ACHN (cell line): ENCODE data around the gene IQSEC2.

Experiments used
- DNase-seq: peaks from one replicate; pipeline ENCODE4 v3.0.0-alpha.2; 2015
- in situ Hi-C: cut with HindIII; loops from 2 replicates; pipeline ENCODE4 v1.10.0; 2017; ENCODE audit warnings: low sequenced_read_pairs, low pct_ligation_motif_present, low pct_unique_long_range_greater_than_20kb

The IQSEC2 gene

DNA sequence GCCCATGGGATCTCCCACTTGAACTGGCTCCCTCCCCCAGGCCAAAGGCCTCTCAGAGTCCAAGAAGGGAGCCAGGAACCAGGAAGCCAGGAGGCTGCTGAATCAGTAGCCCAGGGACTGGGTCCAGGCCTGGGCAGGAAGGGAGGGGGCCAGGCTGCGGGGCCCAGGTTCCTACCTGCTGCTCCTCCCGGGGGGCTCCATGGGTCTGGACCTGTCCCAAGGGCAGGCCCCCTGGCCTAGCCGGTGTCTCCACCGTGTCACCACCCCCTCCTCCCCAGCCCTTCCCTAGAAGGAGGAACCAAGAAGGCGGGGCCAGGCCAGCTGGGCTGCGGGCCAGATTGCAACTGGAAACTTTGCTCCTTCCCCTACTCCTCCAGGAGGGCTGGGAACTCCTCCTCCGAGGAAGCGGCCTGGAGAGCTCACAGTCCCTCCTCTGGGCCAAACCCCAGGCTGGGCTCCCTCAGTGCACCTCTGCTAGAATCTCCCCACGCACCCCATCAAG is at the start of gene IQSEC2:
IQSEC2 (minus strand) TSS at position 264 of the 502 bp plus-strand sequence.
- in situ Hi-C loops = no loop called here
- peak; percentile 73 for DNase-seq

DNA sequence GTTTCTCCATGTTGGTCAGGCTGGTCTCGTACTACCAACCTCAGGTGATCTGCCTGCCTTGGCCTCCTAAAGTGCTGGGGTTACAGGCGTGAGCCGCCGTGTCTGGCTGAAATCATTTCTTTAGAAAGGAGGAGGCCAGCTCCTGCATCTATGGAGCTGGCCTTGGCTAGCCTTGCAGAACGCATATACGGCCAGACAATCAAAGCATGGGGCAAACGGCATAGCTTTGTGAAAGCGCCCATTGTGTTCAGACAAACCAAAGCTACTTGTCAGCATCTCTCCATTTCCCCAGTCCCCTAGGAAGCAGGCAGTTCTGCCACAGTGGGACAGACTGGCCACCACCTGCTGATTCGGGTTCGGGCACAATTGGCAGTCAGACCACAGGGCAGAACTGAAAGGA is 48.9 kb upstream of the IQSEC2 start:
- DNase-seq = no peak
- in situ Hi-C loops = no loop called here

DNA sequence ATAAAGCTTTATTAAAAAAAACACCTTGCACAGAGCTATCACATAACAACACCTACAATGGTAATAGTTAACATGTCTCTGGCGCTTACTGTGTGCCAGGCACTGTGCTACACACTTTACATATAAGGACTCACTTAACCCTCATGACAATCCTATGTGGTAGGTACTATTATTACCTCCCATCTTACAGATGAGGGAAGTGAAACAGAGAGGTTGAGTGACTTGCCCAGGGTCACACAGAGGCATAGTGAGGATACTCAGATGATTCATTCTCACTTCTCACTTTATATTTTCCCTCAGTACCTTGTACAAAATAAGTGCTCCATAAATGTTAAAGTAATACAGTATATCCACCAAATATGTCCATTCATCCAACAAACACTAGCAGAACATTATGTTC is 43.4 kb upstream of the IQSEC2 start:
- in situ Hi-C loops = no loop called here

DNA sequence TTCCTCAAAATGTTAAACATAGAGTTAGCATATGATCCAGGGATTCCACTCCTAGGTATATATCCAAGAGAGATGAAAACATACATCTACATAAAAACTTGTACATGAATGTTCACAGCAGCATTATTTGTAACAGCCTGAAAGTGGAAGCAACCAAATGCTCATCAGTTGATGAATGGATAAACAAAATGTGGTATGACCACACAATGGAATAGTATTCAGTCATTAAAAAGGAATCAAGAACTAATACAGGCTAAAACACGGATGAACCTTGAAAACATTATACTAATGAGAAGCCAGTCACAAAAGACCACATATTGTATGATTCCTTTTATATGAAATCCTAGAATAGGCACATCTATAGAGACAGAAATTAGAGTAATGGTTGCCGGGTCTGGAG is 42.7 kb upstream of the IQSEC2 start:
- in situ Hi-C loops = no loop called here
- no peak for DNase-seq

More for the DNA sequence above, 43.4 kb upstream of the IQSEC2 start:
- no peak for DNase-seq

DNA sequence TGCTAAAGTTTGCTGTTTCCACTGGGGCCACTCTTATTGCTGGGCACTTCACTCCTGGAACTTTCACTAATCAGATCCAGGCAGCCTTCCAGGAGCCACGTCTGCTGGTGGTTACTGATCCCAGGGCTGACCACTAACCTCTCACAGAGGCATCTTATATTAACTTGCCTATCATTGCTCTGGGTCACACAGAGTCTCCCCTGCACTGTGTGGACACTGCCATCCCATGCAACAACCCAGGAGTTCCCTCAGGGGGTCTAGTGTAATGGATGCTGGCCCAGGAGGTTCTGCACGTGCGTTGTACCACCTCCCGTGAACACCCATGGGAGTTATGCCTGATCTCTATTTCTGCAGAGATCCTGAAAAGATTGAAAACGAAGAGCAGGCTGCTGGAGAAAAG is 41.8 kb upstream of the IQSEC2 start:
- DNase-seq = no peak
- in situ Hi-C loops = no loop called here

DNA sequence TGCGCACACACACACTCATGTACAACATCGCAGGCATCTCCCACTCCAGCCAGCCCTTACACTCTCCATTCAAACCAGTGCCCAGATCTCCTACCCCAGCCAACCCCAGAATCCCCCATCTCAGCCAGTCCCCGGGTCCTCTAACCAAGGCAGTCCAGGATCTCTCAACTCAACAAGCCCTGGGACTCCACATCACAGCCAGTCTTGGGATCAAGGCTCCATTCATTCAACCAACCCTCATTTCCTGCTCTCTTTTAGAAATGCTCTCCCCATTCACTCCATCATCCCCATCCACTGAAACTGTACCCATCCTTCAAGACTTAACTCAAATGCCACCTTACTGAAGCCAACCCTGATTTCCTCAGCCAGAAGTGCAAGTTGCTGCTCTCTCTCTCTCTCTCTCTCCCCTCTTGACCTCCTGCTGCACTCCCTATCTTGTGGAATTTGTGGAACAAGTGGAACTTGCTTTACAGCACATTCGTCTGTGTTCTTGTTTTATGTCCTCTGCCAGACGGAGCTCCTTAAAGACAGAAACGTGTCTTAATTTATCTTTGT is 40.6 kb upstream of the IQSEC2 start:
- no peak for DNase-seq
- in situ Hi-C loops = no loop called here

DNA sequence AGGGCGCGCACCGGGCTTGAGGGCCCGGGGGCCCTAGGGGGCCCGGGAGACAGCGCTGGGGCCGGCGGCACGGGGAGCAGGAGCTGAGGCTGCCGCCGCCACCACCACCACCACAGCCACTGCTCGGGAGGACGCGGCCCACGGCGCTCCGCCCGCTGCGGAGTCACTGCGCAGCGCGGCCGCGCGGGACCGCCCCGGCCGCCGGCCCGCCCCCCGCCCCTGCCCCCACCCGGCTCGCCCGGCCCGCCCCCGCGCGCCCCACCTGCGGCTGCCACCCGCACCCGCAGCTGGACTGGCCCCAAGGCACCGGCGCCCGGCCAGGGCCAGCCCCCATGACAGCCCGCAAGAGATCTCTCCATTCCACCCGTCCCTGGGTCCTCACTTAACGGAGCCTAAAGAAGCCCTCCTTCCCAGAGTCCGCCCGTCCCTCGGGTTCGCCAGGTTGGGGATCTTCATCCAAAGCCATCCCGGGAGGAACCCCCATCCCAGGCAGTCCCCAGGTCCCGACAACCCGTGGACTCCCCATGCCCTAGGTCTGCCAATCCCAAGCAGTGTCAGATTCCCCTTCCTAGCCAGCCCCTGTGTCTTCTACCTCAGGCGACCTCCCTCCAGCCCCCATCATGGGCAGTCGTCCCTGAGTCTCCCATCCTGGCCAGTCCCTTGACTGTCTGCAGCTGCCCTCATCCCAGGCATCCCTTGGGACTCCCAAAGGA is 40.0 kb upstream of the IQSEC2 start:
- DNase-seq = no peak
- in situ Hi-C loops = no loop called here

DNA sequence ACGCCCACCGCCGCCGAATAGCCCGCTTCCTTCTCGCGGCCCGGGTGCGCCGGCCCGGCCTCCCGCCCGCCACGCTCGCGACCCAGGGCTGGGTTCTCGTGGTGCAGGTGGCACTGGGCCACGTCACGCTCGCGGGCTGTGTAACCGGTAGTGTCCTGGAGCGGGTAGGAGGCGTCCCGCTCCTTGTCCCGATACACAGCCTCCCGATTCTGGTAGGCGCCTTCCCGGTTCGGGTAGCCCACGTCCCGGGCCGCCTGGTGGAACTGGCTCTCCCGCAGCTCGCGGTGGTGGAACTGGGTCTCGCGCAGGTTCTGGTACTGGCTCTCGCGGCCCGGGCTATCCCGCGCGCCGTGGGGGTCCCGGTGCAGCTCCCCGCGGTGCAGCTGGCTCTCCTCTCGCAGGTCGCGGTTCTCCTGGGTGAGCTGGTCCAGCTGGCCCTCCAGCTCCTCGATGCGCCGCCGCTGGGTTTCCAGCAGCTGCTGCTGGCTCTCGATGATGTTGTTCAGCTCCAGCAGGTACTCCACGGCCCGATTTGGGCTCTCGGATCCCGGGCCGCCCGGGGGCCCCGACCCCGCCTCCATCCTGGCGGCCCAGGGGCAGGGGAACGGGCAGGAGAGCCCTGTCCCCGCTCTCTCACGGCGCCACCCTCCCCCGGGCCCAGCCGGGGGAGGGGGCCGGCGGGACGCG is 39.3 kb upstream of the IQSEC2 start:
- in situ Hi-C loops = no loop called here
- no peak for DNase-seq

DNA sequence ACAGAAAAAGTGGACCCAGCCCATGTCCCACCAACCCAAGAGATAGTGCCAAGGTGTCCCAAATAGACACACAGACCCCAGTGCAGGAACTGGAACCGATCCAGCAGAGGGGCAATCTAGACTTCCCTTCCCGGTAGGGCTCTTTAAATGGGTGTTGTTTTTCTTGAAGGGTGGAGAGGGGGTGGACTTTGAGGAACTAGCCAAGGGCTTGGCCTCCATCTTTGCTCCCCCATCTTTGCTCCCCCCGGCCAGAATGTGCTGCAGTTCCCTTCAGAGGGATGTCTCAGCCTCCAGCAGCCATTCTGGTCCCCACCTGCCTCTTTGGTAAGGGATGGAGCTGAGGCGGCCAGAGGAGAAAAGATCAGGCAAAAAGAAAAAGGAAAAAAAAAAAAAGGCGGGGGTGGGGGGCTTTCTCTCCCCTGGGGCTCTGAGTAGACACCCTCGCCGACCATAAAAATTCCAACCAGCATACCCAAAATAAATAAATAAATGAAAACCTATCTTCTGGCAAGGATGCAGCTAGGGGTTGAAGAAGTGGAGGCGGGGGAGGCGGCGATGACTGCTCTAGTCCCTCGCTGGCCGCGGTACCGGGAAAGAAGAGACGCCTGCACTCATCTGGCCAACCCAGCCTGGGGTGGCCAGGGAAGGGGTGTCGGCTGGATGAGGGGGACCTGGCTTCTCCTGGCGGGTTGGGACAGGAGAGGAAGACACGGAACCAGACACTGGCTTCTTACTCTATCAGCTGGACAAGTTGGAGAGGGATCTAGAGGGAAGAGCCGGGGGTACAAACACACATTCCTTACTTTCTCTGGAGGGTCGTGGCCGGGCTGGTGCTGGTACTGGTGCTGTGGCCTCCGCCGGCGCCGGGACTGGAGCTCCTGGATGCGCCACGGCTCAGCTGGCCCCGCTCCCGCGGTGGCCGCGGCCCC is 38.5 kb upstream of the IQSEC2 start:
- in situ Hi-C loops = no loop called here
- no peak for DNase-seq

DNA sequence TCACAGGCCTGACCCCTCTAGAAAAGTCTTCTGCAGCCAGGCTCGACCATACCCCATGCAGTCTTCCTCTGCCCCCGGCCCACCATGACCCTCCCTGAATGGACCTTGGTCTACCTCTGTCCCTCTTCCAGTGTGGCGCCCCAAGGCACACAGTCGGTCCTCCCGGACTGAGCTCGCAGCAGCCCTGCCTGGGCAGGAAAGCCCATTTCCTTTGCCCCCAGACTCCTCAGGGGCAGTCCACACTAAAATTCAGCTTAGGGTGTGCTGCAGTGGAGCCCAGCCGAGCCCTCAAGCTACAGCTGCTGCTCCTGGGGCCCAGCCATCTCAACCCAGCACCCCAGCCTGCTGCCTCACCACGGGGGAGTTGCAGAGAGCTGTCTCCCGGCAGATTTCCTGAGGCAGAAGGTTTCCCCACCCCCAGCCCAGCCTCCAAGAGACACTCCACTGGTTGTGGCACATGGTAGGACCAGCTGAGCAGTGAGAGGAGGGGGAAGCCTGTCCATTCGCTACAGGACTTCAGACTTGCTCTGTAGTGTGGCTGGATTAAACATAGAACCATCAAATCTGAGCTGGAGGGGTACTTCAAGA is 37.5 kb upstream of the IQSEC2 start:
- DNase-seq = no peak
- in situ Hi-C loops = no loop called here

DNA sequence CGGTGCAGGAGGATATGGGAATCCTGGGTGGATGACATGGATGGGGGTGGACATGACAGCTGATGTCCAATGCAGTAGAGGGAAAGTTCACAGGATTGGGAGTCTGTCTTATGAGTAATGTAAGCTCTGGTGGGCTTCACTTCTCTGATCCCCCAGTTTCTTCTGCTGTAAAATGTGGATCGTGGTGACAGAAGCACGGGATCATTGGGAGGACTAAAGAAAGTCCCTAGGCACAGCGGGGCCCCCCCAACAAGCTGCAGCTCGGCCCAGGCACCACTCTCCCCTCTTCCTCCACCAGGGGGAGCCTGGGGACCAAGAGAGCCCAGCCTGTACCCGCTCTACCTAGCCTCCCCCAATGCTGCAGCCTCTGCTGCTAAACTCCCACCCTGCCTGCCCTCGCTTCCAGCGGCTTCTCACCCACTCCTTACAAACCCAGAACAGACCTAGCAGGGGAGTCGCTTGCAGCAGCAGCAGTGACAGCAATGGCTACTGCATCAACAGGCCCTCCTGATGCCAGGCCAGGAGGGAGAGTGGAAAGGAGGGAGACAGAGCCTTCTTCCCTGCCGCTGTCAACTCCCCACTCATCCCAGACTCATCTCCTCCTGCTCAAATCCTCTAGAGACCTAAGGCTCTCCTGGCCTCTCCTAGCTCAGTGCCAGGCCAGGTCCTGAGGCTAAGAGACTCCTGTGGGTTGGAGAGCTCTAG is 36.1 kb upstream of the IQSEC2 start:
- peak; percentile 29 for DNase-seq
- in situ Hi-C loops = no loop called here

DNA sequence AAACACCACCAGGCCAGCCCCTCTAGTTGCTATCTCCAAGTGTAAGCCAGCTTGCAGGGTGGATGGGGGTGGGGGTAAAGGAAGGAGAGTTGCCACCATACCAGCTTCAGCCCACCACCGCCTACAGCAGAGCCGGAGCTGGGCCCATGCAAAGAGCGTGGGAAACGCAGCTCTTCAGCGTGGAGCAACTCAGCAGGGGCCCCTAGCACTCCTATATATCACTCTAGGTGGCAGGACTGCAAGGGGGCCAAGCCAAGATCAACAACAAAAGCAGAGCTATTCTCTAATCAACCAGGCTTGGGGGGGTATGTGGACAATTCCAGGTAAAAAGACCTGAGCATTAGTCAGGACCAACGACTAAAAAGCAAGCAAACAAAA is 35.5 kb upstream of the IQSEC2 start:
- DNase-seq = no peak
- in situ Hi-C loops = no loop called here

DNA sequence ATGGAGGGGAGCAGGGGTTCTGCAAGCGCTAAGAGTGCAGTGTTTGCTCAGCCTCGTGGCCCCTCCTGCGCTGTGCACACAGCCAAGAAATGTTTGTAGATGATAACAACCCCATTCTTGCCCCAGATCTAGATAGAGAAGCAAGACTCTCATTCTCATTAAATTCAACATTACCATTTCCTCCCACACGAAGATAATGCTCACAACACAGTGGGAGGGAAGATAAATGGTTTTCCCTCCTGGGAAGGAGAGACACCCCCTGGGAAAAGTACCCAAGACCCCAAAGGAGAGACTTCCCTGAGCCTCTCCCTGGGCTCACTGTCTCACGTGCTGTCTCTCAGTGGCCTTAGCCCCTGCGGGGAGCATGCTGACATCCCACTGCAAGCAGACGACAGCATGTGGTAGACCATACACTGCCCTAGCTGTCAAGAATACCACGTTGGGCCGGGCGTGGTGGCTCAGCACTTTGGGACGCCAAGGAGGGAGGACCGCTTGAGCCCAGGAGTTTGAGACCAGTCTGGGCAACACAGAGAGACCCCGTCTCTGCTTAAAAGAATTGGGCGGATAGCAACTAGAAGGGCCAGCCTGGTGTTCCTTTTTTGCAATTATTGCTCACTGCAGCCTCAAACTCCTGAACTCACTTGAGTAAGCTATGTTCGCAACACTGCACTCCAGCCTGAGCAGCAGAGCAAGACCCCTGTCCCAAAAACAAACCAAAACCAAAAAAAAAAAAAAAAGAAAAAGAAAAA is 34.9 kb upstream of the IQSEC2 start:
- no peak for DNase-seq
- in situ Hi-C loops = no loop called here

DNA sequence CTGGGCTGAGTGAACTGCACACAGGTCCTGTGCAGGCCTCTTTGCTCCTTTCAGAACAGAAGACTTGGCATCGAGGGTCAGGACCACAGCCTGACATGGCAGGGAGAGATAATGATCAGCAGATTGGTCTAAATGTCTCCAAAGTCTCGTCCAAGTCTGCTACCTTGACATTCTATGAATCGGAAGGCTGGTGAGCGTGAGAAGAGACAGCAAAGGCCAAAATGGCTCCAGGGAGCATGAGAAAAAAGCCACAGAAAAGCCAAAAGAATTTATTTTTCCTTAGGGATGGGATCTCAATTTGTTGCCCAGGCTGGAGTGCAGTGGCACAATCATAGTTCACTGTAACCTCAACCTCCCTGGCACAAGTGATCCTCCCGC is 32.3 kb upstream of the IQSEC2 start:
- in situ Hi-C loops = no loop called here
- DNase-seq = no peak

DNA sequence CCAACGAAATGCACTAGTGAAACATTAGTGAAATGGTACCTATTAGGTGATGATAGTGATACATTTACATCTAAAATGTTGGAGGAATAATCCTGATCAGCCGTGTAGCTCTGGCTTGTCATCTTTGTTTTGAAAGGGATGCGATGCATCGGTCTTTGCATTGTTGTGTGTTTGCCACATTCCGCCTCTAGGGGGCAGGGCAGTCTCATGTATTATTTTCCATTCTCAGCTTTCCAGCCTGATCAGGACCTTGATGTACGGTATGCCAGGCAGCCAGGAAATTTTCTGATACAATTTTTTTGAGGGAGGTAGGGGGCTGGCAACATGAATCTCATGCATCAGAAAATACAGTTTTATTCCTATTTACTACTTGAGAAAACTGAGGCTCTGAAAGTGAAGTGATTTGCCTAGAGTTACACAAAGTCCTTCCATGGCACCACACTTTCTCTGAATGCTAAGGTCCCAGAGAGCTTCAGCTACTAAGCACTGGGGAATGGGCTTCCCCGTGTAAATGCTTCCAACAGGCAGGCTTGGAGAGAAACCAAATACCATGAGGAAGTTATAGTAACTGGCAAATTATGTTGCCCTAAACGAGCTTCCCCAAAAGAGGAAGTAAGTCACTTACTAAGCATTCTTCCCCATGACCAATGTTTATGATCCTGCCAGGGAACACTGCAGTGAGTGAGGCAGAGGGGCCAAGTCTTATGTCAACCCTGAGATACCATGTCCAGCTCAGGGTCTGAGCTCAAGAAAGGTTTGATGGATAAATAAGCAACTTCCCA is 31.8 kb upstream of the IQSEC2 start:
- DNase-seq = peak; percentile 23
- in situ Hi-C loops = no loop called here

DNA sequence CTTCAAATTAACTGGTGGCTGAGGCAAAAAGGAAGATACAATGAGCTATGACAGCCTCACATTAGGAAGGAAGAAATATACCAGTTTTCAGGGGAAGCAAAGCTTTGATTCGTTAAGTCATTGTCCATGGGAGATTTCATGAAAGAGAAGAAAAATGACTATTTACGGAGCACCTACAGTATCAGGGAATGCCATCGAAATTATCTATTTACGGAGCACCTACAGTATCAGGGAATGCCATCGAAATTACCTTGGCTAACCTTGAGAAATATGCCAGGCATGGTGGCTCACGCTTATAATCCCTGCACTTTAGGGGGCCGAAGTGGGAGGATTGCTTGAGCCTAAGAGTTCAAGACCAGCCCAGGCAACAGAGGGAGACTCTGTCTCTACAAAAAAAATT is 28.5 kb upstream of the IQSEC2 start:
- DNase-seq = no peak
- in situ Hi-C loops = no loop called here

DNA sequence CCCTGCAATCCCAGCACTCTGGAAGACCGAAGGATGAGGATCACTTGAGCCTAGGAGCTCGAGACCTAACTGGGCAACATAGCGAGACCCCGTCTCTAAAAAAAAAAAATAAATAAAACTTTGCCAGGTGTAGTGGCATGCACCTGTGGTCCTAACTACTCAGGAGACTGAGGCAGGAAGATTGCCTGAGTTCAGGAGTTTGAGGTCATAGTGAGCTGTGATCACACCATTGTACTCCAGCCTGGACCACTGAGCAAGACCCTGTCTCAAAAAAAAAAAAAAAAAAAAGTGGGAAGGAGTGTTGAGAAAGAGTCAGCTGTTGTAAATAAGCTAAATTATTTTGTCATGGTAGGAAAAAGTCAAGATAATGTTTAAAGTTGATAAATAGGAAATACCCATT is 27.5 kb upstream of the IQSEC2 start:
- in situ Hi-C loops = no loop called here
- DNase-seq = no peak
